ENCODE measurements around the gene SYT5.

The SYT5 gene

GRCh38 chr19:55147545-55148251 is 32.4 kb downstream of the SYT5 start:
- no peak for DNase-seq (ENCODE audit: low read depth in 1 of 2, low spot score in 1 of 2)

GRCh38 chr19:55146705-55147273 is 33.3 kb downstream of the SYT5 start:
- no peak for DNase-seq (ENCODE audit: low read depth in 1 of 2, low spot score in 1 of 2)

GRCh38 chr19:55146078-55146704 is 33.9 kb downstream of the SYT5 start:
- DNase-seq (ENCODE audit: low read depth in 1 of 2, low spot score in 1 of 2), result no peak

- DNase-seq (ENCODE audit: low read depth in 1 of 2, low spot score in 1 of 2), result no peak
Measured at GRCh38 chr19:55145232-55145631, 34.9 kb downstream of the SYT5 start.

DNA sequence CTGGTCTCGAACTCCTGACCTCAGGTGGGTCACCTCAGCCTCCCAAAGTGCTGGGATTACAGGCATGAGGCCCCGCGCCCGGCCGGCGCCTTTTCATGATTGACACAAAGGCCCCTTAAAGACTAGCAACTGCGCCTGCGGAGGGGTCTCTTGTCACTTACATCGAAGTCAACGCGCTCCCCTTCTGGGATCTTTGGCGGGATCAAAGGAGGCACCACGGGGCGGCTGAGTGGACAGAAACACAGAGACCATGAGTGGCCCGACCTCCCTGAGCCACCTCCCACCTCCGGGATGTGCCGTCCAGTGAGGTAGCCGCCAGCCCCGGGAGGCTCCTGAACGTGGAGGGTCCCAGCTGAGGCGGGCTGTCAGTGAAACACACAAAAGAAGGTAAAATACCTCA is 38.4 kb downstream of the SYT5 start:
- DNase-seq (ENCODE audit: low read depth in 1 of 2, low spot score in 1 of 2), result no peak

DNA sequence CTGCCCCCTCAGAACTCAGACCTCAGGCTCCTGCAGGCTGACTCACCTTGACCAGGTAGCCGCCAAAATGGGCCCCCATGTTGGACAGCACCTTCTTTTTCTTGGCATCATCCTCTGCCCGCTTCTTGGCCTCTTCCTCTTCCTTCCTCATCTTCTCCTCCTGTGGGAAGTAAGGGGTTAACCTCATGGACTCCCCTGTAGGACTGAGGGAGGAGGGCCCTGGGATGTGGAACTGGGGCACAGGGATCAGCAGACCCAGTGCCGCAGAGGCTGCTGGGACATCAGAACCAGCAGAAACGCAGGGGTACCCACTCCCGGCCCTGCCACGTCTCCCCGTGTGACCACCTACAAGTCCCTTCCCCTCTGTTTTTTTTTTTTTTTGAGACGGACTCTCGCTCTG is 42.2 kb downstream of the SYT5 start:
- no peak for DNase-seq (ENCODE audit: low read depth in 1 of 2, low spot score in 1 of 2)

DNA sequence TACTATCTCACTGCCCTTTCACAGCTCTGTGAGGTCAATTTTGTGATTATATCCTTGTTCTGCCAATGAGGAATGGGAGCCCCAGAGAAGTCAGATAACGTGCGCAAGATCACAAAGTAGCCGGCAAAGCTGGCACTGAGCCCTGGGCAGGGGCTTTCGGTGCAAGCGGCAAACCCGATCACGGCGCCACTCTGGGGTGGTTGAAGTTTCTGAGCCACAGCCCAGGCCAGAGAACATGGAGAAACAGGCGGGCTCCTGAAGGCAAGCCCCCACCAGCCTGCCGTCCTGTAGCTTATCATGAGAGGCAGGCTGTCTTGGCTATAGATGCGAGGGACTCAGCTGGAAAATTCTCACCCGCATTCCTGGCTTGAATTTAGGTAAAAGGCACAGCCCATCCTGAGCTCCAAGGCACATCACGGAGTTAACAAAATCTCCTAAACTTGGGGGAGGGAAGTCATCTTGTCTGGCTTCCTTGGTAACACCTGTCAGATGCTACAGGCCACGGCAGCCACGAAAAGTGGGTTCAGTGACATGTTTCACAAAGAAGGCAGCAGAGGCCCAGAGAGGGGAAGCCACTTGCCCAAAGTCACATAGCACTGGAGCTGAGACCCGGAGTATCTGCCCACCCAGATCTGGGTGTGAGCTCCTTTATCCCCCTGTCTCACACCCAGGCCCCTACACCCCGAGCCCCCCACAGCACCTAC is 43.5 kb downstream of the SYT5 start:
- no peak for DNase-seq (ENCODE audit: low read depth in 1 of 2, low spot score in 1 of 2)

GRCh38 chr19:55134736-55135135 is 45.4 kb downstream of the SYT5 start:
- no peak for DNase-seq (ENCODE audit: low read depth in 1 of 2, low spot score in 1 of 2)

- no peak for DNase-seq (ENCODE audit: low read depth in 1 of 2, low spot score in 1 of 2)
Measured at GRCh38 chr19:55133639-55134444, 46.2 kb downstream of the SYT5 start.

GRCh38 chr19:55132453-55133129 is 47.5 kb downstream of the SYT5 start:
- no peak for DNase-seq (ENCODE audit: low read depth in 1 of 2, low spot score in 1 of 2)

DNA sequence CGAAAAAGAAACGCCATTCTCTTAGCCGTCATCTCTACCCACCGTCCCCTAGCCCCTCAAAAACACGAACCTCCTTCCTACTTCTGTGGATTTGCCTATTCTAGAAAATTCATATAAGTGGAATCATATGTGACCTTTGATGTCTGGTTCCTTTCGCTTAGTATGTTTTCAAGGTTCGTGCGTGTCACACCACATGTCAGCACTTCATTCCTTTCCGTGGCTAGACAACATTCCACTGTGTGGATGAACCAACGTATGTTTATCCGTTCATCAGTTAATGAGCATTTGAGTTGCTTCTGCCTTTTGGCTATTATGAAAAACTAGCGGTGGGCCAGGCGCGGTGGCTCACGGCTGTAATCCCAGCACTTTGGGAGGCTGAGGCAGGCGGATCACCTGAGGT is 48.7 kb downstream of the SYT5 start:
- no peak for DNase-seq (ENCODE audit: low read depth in 1 of 2, low spot score in 1 of 2)
